ENCODE data around the gene SH3D19. TPM values are rescaled to one million over a fixed set of nuclear protein-coding genes. Genes with fewer than 3 reads are reported as not detected.

SH3D19 gene
- total and polyA plus RNA-seq, 7 donors = 31.4 to 195 (median 105) TPM

- Histone ChIP-seq H3K4me1 (peaks cover 0 to 50% (median 17%) of the 10 kb centered on the region in 4 donors), H3K27ac (no peak overlapping the region), H3K27me3 (no peaks in the 10 kb centered on the region), H3K4me3 (no peak overlapping the region), H3K36me3 (no peaks in the 10 kb centered on the region), H3K9me3 (no peaks in the 10 kb centered on the region)
- WGBS, 2 donors = 72 to 84% methylated on average over 2 of the region's 2 CpGs
- intact Hi-C loops (cut with DNase I) = no loop called here
- TF ChIP-seq EP300 (IDR thresholded peaks at IDR 0.05) = no peak
- TF ChIP-seq POLR2A (IDR thresholded peaks at IDR 0.05) = no peak
- no peak for TF ChIP-seq POLR2AphosphoS5 (IDR thresholded peaks at IDR 0.05)
- TF ChIP-seq CTCF (IDR thresholded peaks at IDR 0.05) = no peak
- DNase-seq = no peak
Measured at GRCh38 chr4:151219948-151220347, 105.5 kb downstream of the SH3D19 start.

GRCh38 chr4:151219091-151219490 lies 106.3 kb downstream of the SH3D19 start:
- H3K36me3 ChIP-seq = no peaks in the 10 kb centered on the region
- no peak overlapping the region for H3K4me3 ChIP-seq
- H3K27me3 ChIP-seq = no peaks in the 10 kb centered on the region
- no peak for TF ChIP-seq POLR2AphosphoS5 (IDR thresholded peaks at IDR 0.05)
- TF ChIP-seq EP300 (IDR thresholded peaks at IDR 0.05) = no peak
- TF ChIP-seq CTCF (IDR thresholded peaks at IDR 0.05) = no peak
- no peak overlapping the region for H3K27ac ChIP-seq
- intact Hi-C loops (cut with DNase I) = no loop called here
- peaks cover 0 to 49% (median 17%) of the 10 kb centered on the region in 4 donors for H3K4me1 ChIP-seq
- 93 to 94% methylated on average over 4 of the region's 4 CpGs for WGBS, 2 donors
- no peaks in the 10 kb centered on the region for H3K9me3 ChIP-seq
- DNase-seq = no peak

GRCh38 chr4:151218343-151218742 lies 107.1 kb downstream of the SH3D19 start:
- no peaks in the 10 kb centered on the region for H3K27me3 ChIP-seq
- no peak for TF ChIP-seq POLR2A (IDR thresholded peaks at IDR 0.05)
- TF ChIP-seq CTCF (IDR thresholded peaks at IDR 0.05) = no peak
- TF ChIP-seq POLR2AphosphoS5 (IDR thresholded peaks at IDR 0.05) = no peak
- TF ChIP-seq EP300 (IDR thresholded peaks at IDR 0.05) = no peak
- H3K4me1 ChIP-seq = peaks cover 0 to 49% (median 17%) of the 10 kb centered on the region in 4 donors
- H3K9me3 ChIP-seq = no peaks in the 10 kb centered on the region
- no peak for DNase-seq
- no peak overlapping the region for H3K27ac ChIP-seq
- H3K4me3 ChIP-seq = no peak overlapping the region
- 68 to 80% methylated on average over 2 of the region's 2 CpGs for WGBS, 2 donors
- H3K36me3 ChIP-seq = no peaks in the 10 kb centered on the region
- intact Hi-C loops (cut with DNase I) = no loop called here

GRCh38 chr4:151217326-151217725 lies 108.1 kb downstream of the SH3D19 start:
- Histone ChIP-seq H3K36me3 (no peaks in the 10 kb centered on the region), H3K4me1 (peaks cover 0 to 49% (median 17%) of the 10 kb centered on the region in 4 donors), H3K4me3 (no peak overlapping the region), H3K9me3 (no peaks in the 10 kb centered on the region), H3K27me3 (no peaks in the 10 kb centered on the region), H3K27ac (no peak overlapping the region)
- no peak for TF ChIP-seq CTCF (IDR thresholded peaks at IDR 0.05)
- no peak for TF ChIP-seq EP300 (IDR thresholded peaks at IDR 0.05)
- no peak for TF ChIP-seq POLR2A (IDR thresholded peaks at IDR 0.05)
- no peak for TF ChIP-seq POLR2AphosphoS5 (IDR thresholded peaks at IDR 0.05)
- DNase-seq = no peak
- WGBS, 2 donors = 49 to 66% methylated on average over 2 of the region's 2 CpGs
- intact Hi-C loops (cut with DNase I) = no loop called here

GRCh38 chr4:151215295-151215694 lies 110.1 kb downstream of the SH3D19 start:
- H3K4me3 ChIP-seq = no peak overlapping the region
- WGBS, 2 donors = 80 to 82% methylated on average over 1 of the region's 1 CpG
- no peaks in the 10 kb centered on the region for H3K36me3 ChIP-seq
- peaks cover 0 to 30% (median 8%) of the 10 kb centered on the region in 4 donors for H3K4me1 ChIP-seq
- no peak for DNase-seq
- no peak for TF ChIP-seq EP300 (IDR thresholded peaks at IDR 0.05)
- no peak for TF ChIP-seq CTCF (IDR thresholded peaks at IDR 0.05)
- no peak for TF ChIP-seq POLR2A (IDR thresholded peaks at IDR 0.05)
- no peak for TF ChIP-seq POLR2AphosphoS5 (IDR thresholded peaks at IDR 0.05)
- intact Hi-C loops (cut with DNase I) = no loop called here
- no peaks in the 10 kb centered on the region for H3K27me3 ChIP-seq
- H3K9me3 ChIP-seq = no peaks in the 10 kb centered on the region
- H3K27ac ChIP-seq = peak overlapping the region in 1 of 4 donors; percentile 43
